ENCODE results near the gene OR6C65.

- TF ChIP-seq CTCF (IDR thresholded peaks at IDR 0.05) (no peak), EZH2 (IDR thresholded peaks at IDR 0.05) (no peak), EZH2phosphoT487 (IDR thresholded peaks at IDR 0.05) (no peak)
These were observed 35.2 kb upstream of the OR6C65 start for GRCh38 chr12:55365086-55365485.
